Lung (tissue), 12 donors: ENCODE measurements around the gene NXNL2. TPM values are rescaled to one million over a fixed set of nuclear protein-coding genes. Genes with fewer than 3 reads are reported as not detected.

Experiments used
- ATAC-seq: fragments of 200-7000 bp; cut with Tn5 transposase; one replicate; pipeline ENCODE4 v1.9.1; 2020; ENCODE audit warnings: moderate number of reproducible peaks; ENCODE audit not compliant: insufficient read depth, low FRiP score
- DNase-seq, 3 donors: peaks; one replicate each; pipeline ENCODE4 v3.0.0-alpha.2; 2013 to 2017
- H3K27ac ChIP-seq, 2 donors: one replicate each; pipeline ENCODE4 v1.5.1; 2013; ENCODE audit warnings: mild to moderate bottlenecking in 2 of 2, moderate library complexity in 2 of 2, control low read depth in 1 of 2, inconsistent platforms in 1 of 2, low read depth in 1 of 2, low read length in 1 of 2
- H3K27me3 ChIP-seq, 3 donors: one replicate each; pipeline ENCODE4 v1.5.1; 2013; ENCODE audit warnings: low read length in 2 of 3; ENCODE audit not compliant: control insufficient read depth in 3 of 3, insufficient read depth in 3 of 3
- H3K36me3 ChIP-seq, 4 donors: one replicate each; pipeline ENCODE4 v1.5.1; 2013; ENCODE audit warnings: low read length in 4 of 4, mild to moderate bottlenecking in 1 of 4, moderate library complexity in 1 of 4; ENCODE audit not compliant: control insufficient read depth in 4 of 4, insufficient read depth in 4 of 4
- H3K4me1 ChIP-seq, 5 donors: one replicate each; pipeline ENCODE4 v1.5.1; 2013; ENCODE audit warnings: low read length in 5 of 5, mild to moderate bottlenecking in 2 of 5, moderate library complexity in 1 of 5; ENCODE audit not compliant: control insufficient read depth in 5 of 5, insufficient read depth in 5 of 5
- H3K4me3 ChIP-seq: one replicate; pipeline ENCODE4 v1.5.1; 2013; ENCODE audit warnings: mild to moderate bottlenecking, control low read depth, moderate library complexity
- H3K9ac ChIP-seq, 2 donors: one replicate each; pipeline ENCODE4 v1.5.1; 2013; ENCODE audit warnings: low read length in 2 of 2, control low read depth in 1 of 2; ENCODE audit not compliant: insufficient read depth in 1 of 2
- H3K9me3 ChIP-seq, 4 donors: one replicate each; pipeline ENCODE4 v1.5.1; 2013; ENCODE audit warnings: low read length in 3 of 4, mild to moderate bottlenecking in 1 of 4, moderate library complexity in 1 of 4; ENCODE audit not compliant: control insufficient read depth in 4 of 4, insufficient read depth in 3 of 4
- WGBS, 2 donors: extraction: QIAGEN DNeasy Blood & Tissue Kit; methylation state at CpG; one replicate each; pipeline ENCODE4 v1.1.7; 2013; 5-methylcytosine and 5-hydroxymethylcytosine counted together
- polyA plus RNA-seq, 2 donors: library from polyadenylated mRNA; stranded (reverse); fragments of 200-250 nt; gene quantifications; one replicate each; pipeline ENCODE4 v1.2.1, GENCODE V29; 2013
- total RNA-seq, 2 donors: library from RNA; depleted of rRNA in 1 of 2; stranded (reverse); fragments of >200 nt in 1 of 2; gene quantifications; one replicate each; pipeline ENCODE4 v1.2.1, GENCODE V29; 2014 to 2021
- TF ChIP-seq, protein P1 (sequence below): IDR thresholded peaks from 2 replicates; pipeline ENCODE4 v1.5.1; 2012; ENCODE audit warnings: mild to moderate bottlenecking; ENCODE audit errors: control extremely low read depth, extremely low read depth
- donor health status: control.
- donor health status: control.
- donor health status: Bipolar disorder and iron deficiency.
- donor health status: healthy.
- donor health status: DM: yes; HTN: yes; CAD: no.

The NXNL2 gene
- total and polyA plus RNA-seq, 4 donors: 0.09 to 0.91 (median 0.43) TPM

DNA sequence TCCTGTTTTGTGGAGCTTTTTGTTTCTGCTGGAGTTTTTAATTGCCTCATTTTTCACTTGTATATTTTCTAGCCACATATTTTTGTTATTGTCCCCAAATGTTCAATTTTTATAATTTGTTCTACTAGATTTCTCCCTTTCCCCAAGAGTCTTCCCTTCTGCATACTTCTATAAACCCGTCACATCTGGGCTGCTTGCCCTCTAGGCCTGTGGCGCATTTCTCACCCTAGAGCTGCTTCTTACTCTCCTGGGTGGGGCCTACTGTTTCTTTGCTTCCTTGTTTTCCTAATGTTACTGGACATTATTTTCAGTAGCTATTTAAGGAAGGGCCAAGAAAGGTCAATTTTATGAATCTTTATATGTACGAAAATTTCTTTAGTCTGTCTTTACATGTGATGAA lies 51.5 kb downstream of the NXNL2 start:
- 87 to 91% methylated on average over 3 of the region's 3 CpGs for WGBS, 2 donors
- no peaks in the 10 kb centered on the region for H3K27me3 ChIP-seq
- no peaks in the 10 kb centered on the region for H3K36me3 ChIP-seq
- TF ChIP-seq, protein P1, sequence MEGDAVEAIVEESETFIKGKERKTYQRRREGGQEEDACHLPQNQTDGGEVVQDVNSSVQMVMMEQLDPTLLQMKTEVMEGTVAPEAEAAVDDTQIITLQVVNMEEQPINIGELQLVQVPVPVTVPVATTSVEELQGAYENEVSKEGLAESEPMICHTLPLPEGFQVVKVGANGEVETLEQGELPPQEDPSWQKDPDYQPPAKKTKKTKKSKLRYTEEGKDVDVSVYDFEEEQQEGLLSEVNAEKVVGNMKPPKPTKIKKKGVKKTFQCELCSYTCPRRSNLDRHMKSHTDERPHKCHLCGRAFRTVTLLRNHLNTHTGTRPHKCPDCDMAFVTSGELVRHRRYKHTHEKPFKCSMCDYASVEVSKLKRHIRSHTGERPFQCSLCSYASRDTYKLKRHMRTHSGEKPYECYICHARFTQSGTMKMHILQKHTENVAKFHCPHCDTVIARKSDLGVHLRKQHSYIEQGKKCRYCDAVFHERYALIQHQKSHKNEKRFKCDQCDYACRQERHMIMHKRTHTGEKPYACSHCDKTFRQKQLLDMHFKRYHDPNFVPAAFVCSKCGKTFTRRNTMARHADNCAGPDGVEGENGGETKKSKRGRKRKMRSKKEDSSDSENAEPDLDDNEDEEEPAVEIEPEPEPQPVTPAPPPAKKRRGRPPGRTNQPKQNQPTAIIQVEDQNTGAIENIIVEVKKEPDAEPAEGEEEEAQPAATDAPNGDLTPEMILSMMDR: no peak
- no peak for ATAC-seq
- no peak overlapping the region for H3K9ac ChIP-seq
- no peak overlapping the region for H3K4me3 ChIP-seq
- no peak overlapping the region for H3K27ac ChIP-seq
- no peaks in the 10 kb centered on the region for H3K9me3 ChIP-seq
- no peak for DNase-seq
- peaks cover 0 to 10% (median 0%) of the 10 kb centered on the region in 5 donors for H3K4me1 ChIP-seq

GRCh38 chr9:88587182-88587581 lies 52.2 kb downstream of the NXNL2 start:
- no peak overlapping the region for H3K9ac ChIP-seq
- H3K4me3 ChIP-seq: no peak overlapping the region
- H3K36me3 ChIP-seq: no peaks in the 10 kb centered on the region
- TF ChIP-seq, protein P1: no peak
- DNase-seq: no peak
- H3K9me3 ChIP-seq: no peaks in the 10 kb centered on the region
- 19 to 35% methylated on average over 3 of the region's 3 CpGs for WGBS, 2 donors
- no peak overlapping the region for H3K27ac ChIP-seq
- H3K27me3 ChIP-seq: no peaks in the 10 kb centered on the region
- no peak for ATAC-seq
- H3K4me1 ChIP-seq: peaks cover 0 to 10% (median 0%) of the 10 kb centered on the region in 5 donors

DNA sequence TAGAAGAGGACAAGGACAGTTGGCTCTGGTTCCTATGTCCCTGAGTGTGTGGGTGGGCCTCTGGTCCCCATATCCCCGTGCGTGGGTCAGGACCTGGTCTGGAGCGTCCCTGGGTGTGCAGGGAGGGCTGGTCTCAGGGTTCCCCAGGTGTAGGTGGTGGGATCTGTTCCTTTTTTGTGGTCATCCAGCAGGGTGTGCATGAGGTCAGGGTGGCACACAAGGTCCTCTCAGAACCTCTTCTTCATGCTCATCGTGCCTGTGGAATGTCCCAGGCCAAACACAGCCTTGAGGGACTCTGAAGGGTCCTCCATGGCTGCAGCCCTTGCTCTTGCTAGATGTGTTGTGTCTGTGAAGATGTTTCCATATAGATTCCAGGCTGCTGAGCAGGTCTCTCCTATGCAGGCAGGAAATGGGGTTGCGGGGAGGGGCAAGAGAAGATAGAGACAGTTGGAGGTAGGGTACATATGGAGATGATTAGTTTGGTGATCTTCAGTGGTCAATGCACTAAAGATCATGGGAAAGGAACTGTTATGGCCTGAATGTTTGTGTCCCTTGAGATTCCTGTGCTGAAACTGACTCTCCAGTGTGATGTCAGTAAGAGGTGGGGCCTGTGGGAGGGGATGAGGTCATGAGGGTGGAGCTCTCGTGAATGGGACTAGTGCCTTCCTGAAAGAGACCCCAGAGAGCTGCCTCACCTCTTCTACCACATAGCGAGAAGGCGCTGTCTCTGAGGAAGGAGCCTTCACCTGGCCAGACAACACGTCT lies 53.1 kb downstream of the NXNL2 start:
- DNase-seq (no peak), ATAC-seq (no peak)
- TF ChIP-seq, protein P1: no peak
- no peak overlapping the region for H3K27ac ChIP-seq
- H3K27me3 ChIP-seq: no peaks in the 10 kb centered on the region
- WGBS, 2 donors: 94 to 96% methylated on average over 9 of the region's 9 CpGs
- H3K36me3 ChIP-seq: no peaks in the 10 kb centered on the region
- H3K9me3 ChIP-seq: no peaks in the 10 kb centered on the region
- H3K9ac ChIP-seq: no peak overlapping the region
- peaks cover 0 to 10% (median 0%) of the 10 kb centered on the region in 5 donors for H3K4me1 ChIP-seq
- no peak overlapping the region for H3K4me3 ChIP-seq
